Activated CD4-positive, CD25-positive, alpha-beta regulatory T cell treated with anti-CD3 and anti-CD28 coated beads, Interleukin-2, amount 50 U/mL, for 24 hours (primary cell): ENCODE results near the gene PEX14.
"Not testable (repeated sequence)": the region's sequence is repeated elsewhere in the genome, so short reads cannot be mapped to it uniquely, and the experiment has no call there.

Source experiments
- ATAC-seq, 2 donors: fragments of 150-1000 bp; cut with Tn5 transposase; one replicate each; pipeline ENCODE4 v1.10.0; 2021; ENCODE audit warnings: mild to moderate bottlenecking in 1 of 2, moderate library complexity in 1 of 2

The PEX14 gene

DNA sequence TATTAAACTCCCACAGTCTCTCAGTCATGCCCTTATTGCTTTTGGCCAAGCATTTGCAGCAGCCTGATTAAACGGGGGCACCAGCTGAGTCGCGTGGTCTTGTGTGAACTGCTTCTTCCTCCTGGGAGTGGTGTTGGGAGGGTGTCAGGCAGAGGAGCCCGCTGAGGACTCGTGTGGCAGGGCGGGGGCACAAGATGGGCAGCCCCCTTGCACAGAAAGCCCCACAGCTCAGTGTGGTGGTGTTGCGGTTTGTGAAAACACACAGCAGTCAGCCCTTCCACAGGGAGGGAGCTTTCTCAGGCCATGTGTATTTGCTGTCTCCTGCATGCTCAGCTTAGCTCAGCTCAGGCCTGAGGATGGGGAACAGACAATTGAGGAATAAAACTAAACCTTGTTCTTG lies 22.4 kb downstream of the PEX14 start:
- no peak for ATAC-seq

DNA sequence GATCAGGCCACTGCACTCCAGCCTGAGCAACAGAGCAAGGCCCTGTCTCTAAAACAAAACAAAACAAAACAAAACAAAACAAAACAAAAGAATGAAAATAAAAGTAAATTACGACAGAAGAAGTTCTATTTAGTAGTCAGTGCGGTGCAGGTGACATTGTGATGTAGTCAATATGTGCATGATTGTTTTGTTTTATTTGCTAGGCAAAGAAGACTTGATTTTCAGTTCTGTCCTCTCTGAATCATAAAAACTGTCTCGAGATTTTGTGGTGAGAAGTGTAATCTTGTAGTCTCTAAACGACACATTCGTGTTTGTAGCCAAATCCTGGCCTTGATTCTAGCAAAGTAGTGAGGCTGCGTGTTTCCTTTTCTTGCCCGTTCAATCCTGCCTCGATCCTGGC lies 23.5 kb downstream of the PEX14 start:
- peak in 1 of 2 donors; percentile 24 for ATAC-seq

DNA sequence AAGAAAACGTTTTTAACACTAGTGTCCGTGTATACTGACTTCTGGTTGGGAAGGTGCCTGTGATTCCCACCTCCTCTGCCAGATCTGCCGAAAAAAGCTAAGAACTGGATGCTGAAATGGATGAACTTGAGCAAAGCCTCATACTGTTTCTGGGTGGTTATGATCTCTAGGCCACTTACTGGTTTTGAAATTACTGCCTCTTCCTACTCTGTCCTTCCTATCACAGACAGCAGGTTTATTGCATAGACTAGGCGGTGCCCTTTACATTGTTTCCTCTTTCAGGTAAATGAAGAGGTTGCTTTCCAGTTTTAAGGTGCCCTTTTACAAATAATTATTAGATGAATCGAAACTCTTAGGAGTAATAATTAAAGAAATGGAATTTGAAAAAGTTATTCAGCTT lies 27.5 kb downstream of the PEX14 start:
- peak in 1 of 2 donors; percentile 38 for ATAC-seq

DNA sequence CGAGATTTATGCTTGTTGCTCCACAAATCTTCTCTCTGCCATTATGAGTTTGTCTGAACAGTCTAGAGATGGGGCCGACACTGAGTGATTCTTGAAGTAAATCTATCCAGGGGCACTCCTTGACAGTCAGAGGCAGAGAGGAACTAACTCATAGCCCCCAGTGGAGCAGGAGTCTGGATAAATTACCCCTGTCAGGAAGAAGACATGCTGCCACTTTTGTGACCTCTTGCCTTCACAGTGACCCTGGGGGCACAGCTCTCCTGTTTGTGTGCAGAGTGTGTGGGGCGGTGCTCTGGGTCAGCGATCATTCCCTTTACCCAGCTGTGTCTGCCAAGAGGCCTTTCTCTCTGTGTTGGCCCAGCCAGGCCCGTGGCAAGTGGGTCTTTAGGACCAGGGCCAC lies 29.5 kb downstream of the PEX14 start:
- ATAC-seq: no peak

DNA sequence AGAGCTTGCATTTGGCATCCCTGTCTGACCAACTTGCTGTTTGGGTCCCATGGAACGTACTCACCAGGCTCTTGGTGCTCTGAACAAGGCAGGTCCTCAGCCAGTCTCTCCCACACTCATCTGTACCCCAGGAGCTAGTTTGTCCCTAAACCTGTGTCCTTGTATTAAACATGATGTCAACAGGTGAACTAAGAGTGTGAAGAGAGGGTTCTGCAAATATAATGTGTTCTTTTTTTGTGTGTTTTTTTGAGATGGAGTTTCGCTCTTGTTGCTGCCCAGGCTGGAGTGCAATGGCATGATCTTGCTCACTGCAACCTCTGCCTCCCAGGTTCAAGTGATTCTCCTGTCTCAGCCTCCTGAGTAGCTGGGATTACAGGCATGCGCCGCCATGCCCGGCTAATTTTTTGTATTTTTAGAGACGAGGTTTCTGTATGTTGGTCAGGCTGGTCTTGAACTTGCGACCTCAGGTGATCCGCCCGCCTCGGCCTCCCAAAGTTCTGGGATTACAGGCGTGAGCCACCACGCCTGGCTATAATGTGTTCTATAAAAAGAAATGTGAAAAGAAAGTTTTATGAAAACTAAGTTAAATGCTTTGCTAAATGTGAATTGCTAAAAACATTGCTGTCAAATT lies 31.4 kb downstream of the PEX14 start:
- not testable (repeated sequence) for ATAC-seq

DNA sequence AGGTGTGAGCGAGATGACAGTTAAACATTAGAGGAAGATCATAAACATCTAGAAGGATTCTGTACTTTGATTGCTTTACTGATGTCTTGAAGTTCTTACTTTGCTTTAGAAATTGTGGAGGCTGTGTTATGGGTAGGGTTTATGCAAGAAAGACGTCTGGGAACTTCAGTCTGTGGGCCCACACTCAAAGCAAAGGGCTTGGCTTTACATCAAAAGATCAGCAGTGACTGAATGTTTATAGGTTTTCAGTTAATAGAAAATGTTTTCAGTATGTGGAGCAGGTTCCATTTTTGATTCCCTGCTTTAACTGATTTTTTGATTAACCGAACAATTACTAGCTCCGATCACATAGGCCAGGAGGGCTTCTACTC lies 31.9 kb downstream of the PEX14 start:
- no peak for ATAC-seq

DNA sequence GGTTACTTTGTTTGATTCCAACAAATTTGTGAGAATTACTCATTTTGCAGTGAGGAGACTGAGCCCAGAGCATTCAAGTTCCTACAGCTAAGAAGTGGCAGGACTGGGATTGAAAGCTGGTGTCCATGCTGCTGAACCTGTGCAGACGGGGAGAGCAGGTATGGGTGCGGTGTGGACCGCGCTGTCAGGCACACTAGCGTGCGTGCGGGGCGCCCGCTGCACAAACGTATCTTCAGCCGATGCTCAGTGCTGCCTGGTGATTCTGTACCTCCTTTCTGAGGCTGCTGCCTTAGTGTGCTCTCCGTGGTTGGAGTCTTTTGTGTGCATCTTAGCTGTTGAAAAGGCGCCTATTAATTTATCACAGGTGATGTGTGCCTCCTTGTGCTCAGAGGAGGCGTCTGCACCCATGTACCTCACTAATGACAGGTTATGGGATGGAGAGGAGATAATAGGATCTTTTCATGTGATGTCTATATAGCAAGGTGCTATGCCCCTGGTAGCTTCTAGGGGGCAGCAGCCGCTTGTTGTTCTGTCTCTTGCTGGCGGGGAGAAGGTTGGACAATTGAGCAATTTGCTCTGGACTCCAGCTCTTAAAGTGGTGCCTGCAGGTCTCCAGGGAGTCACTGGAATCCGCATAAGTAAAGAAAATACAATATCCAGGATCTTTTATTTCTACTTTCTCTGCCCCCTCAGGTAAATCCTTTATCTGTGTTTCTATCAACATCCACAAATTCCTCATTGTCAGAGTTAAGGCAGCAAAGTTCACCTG lies 32.5 kb downstream of the PEX14 start:
- ATAC-seq: no peak

DNA sequence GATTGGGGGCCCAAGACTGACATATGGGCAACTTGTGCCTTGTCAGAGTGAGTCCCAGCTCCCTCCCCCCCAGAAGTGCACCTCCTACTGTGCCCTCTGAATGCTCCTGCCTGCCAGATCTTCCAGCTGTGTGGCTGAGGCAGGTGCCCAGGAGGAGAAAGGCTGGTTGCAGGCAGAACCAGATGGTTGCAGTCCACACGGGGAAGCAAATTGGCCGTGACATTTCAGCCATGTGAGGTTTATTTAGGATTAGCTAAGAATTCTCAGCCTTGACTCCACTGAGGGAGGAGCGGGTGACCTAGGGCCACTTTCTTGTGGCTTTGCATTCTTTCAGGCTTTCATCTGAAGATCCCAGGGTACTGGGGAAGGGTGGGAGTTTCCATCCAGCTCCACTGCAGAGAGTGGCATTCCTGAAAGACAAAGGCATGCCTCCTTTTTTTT lies 33.8 kb downstream of the PEX14 start:
- no peak for ATAC-seq

DNA sequence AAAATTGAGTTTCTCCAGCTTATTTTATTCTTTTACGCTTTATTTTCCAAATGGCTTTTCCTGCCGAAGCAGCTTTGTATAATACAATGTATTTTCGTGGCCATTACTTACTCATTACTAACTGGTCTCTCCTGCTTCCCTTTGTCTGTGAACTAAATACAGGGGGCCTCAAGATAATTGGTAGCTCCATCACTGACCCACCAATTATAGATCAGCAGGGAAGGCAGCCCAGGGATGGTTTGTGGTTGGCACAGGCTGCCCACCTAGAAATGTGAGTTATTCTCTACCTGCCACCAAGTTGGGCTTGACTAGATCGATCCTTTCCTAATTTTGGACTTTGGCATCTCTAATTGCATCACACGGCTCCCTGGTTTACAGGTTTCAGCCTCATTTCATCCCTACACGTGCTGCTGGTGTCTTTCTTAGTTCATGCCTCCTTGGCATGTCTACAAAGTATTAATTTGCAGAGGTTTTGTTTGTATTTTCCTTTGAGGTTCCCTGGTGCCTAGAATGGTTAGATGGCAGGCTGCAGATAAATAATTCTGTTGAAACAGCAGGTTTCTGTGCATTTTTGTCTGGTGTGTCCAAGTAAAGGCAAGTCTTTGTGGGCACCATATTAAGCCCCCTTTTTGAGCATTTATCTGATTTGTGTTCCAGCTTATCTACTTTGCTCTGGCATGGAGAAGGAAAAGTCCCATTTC lies 35.2 kb downstream of the PEX14 start:
- ATAC-seq: no peak

DNA sequence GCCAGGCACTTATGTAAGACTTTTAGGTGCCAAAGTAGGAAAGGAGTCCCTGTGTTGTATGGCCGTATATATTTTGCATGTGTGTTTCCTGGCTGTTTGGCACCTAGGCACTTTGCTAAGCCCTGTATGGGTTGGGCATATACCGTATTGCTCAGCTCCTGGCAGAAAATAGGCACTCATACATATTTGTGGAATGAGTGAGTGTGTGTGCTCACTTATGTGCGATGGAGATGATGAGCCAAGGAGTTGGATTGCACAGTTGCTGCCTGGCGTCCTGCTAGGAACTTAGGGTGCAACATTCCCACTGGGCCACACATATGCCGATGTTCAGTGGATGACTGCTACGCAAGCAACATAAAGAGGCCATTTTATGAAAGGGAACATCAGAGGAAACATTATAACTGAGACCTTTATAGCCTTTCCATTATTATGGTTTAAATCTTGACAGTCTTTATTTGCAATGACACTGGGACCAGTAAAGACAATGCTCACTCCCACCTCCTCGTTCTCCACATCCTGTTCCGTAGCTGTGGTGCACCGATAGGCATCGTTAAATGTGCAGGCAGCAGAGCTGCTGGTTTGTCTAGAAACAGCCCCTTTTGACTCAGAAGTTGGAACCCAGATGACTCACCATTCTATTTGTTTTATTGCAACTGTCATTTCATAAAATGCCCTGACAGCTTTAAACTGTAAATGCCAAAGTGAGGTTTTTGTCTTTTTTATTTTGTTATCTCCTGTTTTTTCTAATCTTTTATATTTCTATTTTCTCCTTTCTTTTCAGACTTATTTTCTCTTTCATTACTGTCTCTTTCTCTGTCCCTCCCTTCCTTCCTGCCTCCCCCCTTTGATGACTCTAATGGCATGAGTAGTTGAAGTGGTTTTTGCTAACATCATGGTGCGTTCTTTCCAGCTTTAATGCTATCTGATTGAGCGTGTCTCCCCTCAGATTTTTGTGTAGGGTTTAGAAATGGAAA lies 36.1 kb downstream of the PEX14 start:
- ATAC-seq: peak; percentile 99

DNA sequence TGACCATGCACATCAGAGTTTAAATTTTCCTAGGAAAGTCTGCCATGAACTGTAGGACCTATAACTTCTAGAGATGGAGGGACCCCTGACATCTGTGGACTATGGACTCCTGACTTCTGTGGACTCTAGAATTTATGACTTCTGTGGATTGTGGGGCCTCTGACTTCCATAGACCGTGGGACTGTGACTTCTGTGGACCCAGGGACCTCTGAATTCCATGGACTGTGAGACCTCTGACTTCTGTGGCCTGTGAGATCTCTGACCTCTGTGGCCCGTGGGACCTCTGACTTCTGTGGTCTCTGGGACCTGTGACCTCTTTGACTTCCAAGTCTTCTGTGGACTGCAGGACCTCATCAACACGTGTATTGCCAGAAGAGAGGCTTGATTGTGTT lies 36.7 kb downstream of the PEX14 start:
- ATAC-seq: no peak

DNA sequence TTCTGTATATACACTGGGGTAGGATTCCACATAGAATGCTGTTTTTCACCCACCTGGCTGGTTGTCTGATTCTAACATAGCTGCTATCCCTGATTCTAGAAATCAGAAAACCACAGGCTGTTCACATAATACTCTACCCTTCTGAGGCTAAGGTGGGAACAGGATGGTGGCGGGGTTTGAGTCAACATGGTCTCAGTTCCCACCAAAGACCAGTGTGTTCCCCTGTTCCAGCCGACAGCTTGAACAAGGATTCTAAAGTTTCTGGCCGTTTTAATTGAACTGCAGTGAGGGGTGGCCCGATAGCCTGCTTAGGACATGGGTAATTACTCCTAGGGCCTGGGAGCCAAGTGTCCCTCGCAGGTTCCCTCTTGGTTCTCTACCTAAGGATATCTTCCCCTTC lies 38.4 kb downstream of the PEX14 start:
- ATAC-seq: no peak

DNA sequence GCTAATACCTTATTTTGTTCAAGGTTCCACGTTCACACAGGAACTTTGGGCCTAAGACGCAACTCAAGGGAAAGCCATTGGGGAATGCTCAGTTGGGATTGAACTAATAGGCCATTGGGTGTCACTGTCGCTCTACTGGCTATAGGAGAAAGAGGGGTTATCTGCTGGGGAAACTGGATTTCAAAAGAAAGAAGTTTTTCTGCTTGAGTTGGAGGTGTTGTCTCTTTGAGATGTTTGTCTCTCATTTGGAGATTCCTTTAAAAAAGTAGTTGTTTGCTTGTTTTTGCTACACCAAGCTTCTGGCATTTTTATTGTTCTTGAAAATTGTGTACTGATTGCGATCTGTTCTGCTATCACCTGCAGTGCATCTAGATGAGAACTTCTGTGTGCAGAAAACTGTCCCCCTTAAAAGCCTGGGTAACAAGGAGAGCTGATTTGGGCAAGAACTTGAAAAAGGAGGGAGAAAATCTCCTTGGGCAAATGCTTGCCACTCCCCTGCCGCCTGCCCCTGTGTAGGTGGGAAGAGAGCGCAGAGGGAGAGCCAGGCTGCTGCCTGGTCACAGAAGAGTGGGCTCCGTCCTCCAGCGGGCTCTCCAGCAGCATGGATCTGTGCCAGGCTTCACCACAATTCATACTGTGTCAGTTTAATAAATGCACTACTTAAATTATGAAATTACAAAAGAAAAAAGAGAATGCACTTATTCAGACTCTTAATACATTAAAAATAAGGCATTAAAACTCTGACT lies 39.9 kb downstream of the PEX14 start:
- no peak for ATAC-seq

DNA sequence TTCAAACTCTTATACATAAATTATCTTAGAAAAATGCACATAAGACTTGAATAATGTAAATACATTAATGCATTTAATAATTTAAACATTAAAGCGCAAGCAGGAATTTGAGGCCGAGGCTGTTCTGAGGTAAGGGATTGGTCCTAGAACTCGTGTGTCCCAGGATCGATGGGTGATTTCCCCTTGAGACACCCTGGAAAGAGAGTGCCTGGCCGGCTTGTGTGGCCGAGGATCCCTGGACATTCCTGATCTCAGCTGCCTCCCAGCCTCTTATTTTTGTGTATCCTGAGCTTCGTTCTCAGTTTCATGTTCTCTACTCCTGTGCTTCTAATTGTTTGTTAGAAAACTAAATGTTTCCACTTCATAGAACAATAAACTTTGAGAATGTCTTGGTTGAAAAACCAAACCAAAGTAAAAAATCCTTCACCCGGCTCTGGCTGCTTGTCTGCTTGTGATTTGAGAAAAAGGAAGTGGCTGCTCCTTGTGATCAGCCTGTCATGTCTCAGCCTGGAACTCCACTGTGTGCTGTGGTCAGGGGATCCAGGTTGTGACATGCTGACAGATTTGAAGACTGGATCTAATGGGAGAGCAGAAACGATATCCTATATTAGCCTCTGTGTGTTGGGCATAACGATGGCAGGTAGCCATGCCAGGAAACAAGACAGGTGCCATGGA lies 40.7 kb downstream of the PEX14 start:
- no peak for ATAC-seq

DNA sequence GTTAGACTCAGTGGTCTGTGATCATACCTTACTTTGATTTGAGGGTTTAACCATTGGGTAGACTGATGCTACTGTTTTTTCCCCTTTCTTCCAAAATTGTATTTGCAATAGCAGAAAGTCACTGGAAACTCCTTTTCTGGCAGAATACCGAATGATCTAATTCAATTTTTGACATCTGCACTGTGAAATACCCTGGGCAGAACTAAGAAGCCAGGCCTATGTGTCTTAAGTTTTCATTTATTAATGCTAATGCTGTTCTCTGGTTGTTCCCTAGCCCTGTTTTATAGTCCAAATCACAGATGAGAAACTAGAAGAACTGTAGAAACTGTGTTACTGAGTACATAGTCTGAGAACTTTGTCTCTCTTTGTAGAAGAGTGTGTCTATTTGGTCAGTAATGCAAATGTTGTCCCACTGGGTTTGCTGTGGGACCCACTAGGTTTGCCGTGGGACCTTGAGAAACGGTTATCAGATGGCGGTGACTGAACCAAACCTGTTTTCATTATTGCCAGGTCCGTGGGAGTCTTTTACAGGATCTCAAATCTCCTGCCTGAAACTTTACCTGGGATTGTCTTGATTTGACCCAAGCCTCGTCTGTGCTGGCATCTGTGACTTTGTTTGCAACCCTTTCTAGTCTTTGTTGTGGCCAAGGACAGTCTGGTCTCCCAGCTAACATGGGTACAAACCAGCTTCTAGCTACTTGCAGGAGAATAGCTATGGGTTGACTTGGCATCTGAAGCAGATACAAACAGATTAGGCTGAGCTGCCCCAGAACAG lies 41.4 kb downstream of the PEX14 start:
- no peak for ATAC-seq

DNA sequence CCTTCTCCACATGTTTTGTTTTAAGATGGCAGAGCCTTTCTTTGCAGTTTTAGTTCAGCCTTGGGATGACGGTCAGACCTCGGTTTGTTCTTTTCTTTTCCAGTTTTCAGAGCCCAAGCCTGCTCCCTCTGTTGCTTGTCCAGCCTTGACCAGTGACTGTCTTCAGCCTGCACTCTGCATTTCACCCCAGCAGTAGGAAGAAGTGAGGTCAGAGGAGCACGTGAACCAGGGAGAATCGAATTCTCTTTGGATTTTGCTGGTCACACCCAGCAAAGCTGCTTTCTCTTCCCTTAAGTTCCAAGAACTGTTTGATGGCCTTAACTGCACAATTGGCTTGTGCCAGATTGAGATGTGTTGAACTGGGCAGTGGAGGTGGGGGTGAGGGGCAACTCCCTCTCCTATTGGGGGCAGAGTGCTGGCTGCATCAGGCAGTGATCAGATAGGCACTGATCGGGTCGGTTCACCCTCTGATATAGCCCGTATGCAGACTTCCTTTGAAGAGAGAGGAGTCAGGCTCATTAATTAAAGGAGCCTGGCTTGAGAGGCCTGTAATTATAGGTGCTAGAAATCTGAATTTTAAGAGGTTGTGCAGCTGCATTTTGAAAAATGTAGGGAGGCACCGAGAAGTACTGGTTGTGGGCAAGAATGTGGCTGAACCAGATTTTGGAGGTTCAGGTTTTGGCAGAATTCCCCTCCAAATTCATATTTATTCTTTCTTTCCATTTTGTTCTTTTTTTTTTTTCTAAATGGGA lies 42.4 kb downstream of the PEX14 start:
- ATAC-seq: no peak

DNA sequence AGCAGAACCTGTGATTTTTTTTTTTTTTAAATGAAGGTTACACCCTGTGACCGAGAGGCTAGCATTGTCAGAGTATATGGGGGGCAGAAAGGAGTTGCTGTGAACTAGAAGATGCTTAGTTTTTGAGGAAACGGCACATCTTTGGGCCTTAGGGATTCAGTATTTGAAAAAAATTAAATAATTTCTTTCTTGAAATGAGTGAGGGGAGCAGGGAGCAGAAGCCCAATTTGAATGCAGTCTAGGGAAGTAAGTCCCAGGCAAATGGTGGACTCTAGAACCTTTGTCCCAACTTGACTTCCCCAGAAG lies 42.9 kb downstream of the PEX14 start:
- no peak for ATAC-seq

DNA sequence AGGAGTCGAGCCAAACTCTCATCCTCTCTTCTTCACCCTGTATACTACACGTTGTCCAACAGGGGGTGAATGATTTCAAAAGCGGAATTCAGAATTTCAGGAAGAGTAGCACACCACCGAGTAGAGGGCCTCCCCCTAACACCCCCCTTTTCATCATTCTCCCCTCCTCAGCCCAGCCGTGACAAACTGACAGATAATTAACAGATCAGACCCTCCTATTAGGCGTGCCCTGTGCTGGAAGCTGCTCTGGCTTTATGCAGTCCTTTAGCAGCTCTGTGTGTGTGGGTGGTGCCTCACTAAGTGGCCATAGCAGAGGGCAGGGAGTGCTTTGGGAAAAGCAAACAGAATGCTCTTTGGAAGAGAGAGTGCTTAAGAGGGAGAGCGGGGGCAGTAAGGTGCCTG lies 44.3 kb downstream of the PEX14 start:
- no peak for ATAC-seq

DNA sequence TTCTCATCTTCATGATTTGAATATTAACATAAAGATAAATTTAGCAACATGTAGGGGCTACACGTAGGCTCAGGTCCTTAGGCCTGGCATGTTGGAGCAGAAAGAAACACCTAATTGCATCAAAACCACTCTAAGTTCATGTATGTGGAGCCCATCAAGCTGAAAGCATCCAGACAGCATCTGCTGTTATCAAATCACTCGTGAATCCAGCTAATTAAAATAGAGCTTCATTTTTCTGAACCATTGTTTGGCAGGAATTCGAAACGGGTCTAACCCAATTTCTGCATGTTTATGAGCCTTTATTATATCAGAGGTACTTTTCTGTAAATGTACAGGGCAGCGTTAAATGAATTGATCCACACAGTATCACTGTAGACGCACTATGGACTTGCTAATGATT lies 45.7 kb downstream of the PEX14 start:
- no peak for ATAC-seq

DNA sequence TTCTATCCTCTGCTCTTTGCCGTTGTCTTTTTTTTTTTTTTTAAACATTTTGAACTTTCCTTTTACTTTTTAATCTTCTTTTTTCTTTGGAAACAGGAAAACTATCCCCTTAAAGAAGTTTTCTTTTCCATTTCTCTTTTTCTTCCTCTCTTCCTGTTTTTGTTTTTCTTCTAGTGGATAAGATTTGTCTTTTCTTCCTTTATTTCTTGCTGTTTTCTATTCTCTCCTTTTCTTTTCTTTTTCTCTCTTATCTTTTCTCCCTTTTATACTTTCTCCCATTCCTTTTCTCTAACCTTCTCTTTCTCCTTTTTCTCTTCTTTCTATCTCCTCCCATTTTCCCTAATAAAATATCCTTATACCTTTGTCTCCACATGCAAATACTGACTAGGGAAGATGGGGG lies 46.2 kb downstream of the PEX14 start:
- ATAC-seq: no peak
